Measurements from ENCODE around the gene CTNNA3.

Gene CTNNA3

GRCh38 chr10:66990143-66990830 lies 705.7 kb downstream of the CTNNA3 start:
- DNase-seq: no peak

DNA sequence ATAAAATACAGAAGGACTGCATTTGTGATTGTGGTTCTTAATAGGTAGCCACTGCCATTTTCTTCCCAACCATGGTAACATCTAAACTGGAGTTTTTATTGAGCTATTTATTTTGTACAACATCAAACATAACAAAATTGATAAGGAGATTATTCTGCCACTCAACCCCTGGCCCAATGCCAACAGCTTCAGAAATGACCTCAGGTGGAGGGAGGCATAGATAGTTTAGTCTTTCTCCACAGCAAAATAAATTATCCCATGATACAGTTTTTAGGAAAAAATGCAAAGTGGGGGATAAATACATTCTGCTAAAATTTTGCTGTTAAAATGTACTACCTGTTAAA lies 712.5 kb downstream of the CTNNA3 start:
- no peak for DNase-seq

DNA sequence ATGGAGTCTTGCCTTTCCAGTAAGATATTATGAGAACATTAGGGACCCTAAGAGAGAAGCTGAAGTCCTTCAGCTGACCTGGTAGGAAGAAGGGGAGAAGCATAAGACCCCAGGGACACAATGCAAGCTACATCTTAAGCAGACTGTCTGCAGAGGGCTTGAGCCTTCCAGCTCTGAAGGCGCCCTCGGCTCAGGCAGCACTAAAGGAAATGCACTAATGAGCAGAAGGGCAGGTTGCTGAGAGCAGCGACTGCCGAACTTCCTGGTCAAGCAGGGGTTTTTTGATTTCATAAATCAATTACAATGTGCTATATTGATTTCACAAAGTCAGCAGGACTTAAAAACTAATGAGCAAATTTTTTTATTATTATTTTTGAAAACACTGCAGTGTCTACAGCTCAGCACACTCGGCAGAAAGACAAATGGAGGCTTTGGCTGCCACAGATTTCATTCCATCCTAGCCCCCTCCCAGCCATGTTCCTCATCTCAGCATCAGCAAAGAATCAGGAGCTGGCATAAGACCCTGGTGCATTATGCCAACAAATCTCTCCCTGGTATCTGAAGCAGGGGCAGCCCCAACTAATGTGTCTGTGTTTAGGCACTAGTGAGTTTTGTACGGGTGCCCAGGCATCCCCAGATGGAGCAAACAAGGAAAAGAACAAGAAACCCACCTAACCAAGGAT lies 713.1 kb downstream of the CTNNA3 start:
- DNase-seq: no peak

- no peak for DNase-seq
These were observed 714.0 kb downstream of the CTNNA3 start for GRCh38 chr10:66982053-66982420.

GRCh38 chr10:66981361-66982052 lies 714.5 kb downstream of the CTNNA3 start:
- DNase-seq: no peak

GRCh38 chr10:66980246-66980815 lies 715.7 kb downstream of the CTNNA3 start:
- no peak for DNase-seq

DNA sequence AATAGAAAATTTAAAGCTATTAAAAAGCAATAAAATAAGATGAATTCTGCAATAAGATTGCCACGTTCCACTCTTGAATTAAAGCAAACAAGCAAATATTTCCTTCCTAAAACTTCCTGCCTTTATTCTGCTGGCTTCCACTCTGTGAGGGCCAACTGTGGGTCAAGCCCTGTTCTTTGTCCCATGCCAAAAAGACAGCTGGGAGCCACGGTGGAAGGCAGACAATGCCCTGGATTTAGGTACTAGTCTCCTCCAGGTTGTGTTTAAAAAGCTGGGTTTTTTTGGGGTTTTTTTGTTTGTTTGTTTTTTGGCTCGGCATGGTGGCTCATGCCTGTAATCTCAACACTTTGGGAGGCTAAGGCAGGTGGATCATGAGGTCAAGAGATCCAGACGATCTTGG lies 731.0 kb downstream of the CTNNA3 start:
- DNase-seq: no peak

- no peak for DNase-seq
These were observed 737.5 kb downstream of the CTNNA3 start for GRCh38 chr10:66958466-66958865.

DNA sequence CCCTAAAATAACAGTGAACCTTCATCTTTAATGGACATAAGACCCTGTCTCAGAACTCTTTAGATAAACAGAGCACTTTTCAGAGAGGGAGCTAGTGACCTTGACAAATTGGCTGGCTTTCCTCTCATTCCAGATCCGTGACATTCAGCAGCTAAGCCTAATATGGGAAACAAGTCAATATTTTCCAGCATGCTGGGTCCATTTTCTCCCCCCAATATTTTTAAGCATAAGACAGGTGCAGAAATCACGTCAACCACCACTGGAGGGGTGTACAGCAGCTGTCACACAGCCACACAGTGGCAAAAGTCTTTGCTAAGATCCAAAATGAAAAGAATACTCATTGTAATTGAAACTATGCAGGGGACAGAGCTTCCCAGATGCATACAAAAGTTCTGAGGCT lies 744.1 kb downstream of the CTNNA3 start:
- DNase-seq: no peak

GRCh38 chr10:66943590-66943989 lies 752.4 kb downstream of the CTNNA3 start:
- DNase-seq: no peak

DNA sequence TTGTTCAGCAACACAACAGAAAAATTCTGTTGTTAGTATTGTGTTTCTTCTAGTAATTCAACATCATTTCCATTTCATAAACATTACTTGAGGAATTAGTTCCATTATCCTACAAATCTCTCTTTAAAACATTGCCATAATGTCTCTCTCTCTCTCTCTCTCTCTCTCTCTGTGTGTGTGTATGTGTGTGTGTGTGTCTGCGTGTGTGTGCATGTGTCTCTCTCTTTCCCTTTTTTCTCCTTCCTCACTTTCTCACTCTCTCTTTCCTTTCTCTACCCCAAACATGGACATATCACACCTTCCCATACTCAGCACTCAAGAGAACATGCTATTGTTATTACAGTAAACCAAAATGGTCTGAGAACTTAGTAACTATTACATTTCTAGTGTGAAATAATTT lies 753.6 kb downstream of the CTNNA3 start:
- DNase-seq: no peak

DNA sequence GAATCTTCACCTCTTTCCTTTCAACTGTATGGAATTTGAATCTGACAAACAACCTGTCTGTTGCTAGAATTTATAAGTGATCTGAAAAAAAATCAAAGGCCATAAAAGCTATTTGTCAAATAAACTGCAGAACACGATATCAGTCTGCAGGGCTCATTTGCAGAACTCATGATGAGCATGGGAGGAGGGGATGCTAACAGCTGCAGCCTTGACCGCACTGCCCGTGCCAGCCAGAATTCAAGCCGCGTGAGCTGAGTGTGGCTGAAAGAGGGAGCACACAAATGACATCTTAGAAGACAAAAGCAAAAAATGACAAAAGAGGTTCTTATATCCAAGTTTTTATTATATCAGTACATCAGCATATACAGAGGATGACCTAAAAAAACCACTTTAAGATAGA lies 754.5 kb downstream of the CTNNA3 start:
- DNase-seq: no peak

- no peak for DNase-seq
These were observed 755.0 kb downstream of the CTNNA3 start for GRCh38 chr10:66940965-66941364.

GRCh38 chr10:66934711-66935110 lies 761.3 kb downstream of the CTNNA3 start:
- no peak for DNase-seq

DNA sequence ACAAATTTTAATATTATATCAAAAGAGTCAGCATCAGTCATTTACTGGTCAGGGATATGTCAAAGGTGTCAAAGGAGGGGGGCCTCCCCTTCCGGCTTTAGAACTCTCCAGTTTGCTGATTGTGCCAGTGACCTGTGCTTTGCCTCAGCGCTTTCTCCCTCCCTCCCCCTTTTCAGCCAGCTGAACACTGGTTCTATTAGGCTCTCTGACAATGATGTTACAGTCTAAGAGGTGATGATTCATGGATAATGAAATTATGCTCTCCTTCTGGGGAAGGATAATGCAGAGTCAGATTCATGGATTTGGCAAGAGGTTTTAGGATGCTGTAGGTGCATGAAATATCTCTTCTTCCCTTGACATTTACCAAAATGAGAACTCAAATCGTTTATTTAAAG lies 764.0 kb downstream of the CTNNA3 start:
- DNase-seq: no peak

DNA sequence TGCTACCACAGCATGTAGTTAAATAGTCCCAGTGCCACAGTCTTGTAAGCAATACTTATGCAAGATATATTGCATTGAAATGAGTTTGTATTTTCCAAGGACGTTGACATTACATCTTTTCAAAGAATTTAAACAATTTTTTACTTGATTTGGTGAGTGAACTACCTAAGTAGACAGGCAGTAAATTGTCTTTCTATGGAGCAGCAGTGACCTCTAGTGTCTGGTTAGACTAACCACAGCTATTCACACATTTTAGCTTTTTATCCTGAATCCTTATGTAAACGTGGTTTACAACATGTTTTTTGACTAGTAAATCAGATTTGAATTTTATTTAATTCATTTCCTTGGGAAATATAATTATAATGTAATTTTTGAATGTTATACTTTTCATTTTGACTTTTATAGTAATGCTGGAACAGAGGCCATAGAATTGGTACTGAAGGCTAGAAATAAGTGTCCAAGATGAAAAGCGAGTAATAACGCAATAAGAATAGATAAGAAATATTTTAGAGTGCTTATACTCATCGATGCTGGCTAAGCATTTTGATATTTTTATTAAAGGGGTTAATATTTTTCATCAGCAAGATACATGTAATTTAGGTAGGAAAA lies 764.6 kb downstream of the CTNNA3 start:
- no peak for DNase-seq

GRCh38 chr10:66929375-66929774 lies 766.6 kb downstream of the CTNNA3 start:
- no peak for DNase-seq

DNA sequence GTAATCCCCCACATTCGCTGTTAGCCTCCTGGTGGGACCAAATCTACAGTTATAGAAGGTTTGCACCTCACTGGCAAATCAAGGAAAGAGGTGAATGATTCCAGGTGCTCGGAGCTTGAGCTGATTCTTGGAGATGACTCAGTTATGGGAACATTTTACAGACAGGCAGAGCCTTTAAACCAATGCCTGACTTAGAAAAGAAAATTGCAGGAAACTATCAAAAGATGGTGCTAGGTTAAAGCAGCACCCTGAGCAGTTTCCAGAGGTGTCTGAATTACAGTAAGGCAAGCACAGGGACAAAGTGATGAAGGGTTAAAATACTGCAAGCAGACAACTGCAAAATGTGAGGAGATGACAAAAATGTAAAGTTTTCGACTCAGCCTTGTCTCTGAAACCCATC lies 767.2 kb downstream of the CTNNA3 start:
- no peak for DNase-seq

GRCh38 chr10:66927971-66928770 lies 767.8 kb downstream of the CTNNA3 start:
- no peak for DNase-seq

- no peak for DNase-seq
These were observed 768.6 kb downstream of the CTNNA3 start for GRCh38 chr10:66927251-66927935.

- no peak for DNase-seq
These were observed 769.2 kb downstream of the CTNNA3 start for GRCh38 chr10:66926841-66927240.

Data from NCI-H1105 (cell line).